Placental epithelial cell (primary cell): ENCODE measurements around the gene TXNDC8. TPM values are rescaled to one million over a fixed set of nuclear protein-coding genes. Genes with fewer than 3 reads are reported as not detected.

ENCODE experiments used
- small RNA-seq: library from RNA; depleted of rRNA; stranded (forward); fragments of <200 nt; gene quantifications from one replicate; pipeline ENCODE3, GENCODE V24; 2012
- total RNA-seq: library from RNA; depleted of rRNA; stranded (reverse); fragments of >200 nt; gene quantifications from 2 replicates; pipeline ENCODE4 v1.2.3, GENCODE V29; 2012

TXNDC8 gene
- under 0.01 TPM in 1 of 2 replicates, not detected in the other for total RNA-seq

GRCh38 chr9:110337727-110338126 is at the start of gene TXNDC8:
Gene TXNDC8 (minus strand): TSS chr9:110337863.

GRCh38 chr9:110256380-110257096 is 81.1 kb downstream of the TXNDC8 start, which contains the start of gene TXN:
Gene TXN (minus strand): TSS chr9:110256507. CDS start chr9:110256435, 72 bp downstream.

Small RNA genes within 50 kb of the gene (small RNA-seq; reads per million reads assigned to genes)
- not detected for gene RNU6-1039P

Other genes starting within 250 kb of the TXNDC8 start
- not detected in 2 replicates for gene C9orf152, start 129.7 kb downstream of the TXNDC8 start, total RNA-seq
- gene TXN, start 81.4 kb downstream of the TXNDC8 start, total RNA-seq = 97.8 and 335 TPM in 2 replicates
- 0.22 and 0.39 TPM in 2 replicates for gene SVEP1, start 241.9 kb upstream of the TXNDC8 start, total RNA-seq